GM18951 (cell line): ENCODE data around the gene ZNF598.
A peak's percentile ranks its signal among the peaks of the same experiment; 100 is the strongest.

Experiments used
- POLR2A ChIP-seq: IDR thresholded peaks from 4 replicates; pipeline ENCODE4 v1.6.1; 2011; ENCODE audit warnings: mild to moderate bottlenecking; ENCODE audit not compliant: insufficient read length, insufficient read depth; ENCODE audit errors: extremely low read depth
- in situ Hi-C: fragments of 300-500 bp; cut with MboI; formaldehyde crosslinking; loops from one replicate; pipeline ENCODE4 v1.12.0; 2022; ENCODE audit warnings: low sequenced_read_pairs, mixed read lengths, inconsistent platforms; ENCODE audit not compliant: unreplicated experiment

Gene ZNF598

DNA sequence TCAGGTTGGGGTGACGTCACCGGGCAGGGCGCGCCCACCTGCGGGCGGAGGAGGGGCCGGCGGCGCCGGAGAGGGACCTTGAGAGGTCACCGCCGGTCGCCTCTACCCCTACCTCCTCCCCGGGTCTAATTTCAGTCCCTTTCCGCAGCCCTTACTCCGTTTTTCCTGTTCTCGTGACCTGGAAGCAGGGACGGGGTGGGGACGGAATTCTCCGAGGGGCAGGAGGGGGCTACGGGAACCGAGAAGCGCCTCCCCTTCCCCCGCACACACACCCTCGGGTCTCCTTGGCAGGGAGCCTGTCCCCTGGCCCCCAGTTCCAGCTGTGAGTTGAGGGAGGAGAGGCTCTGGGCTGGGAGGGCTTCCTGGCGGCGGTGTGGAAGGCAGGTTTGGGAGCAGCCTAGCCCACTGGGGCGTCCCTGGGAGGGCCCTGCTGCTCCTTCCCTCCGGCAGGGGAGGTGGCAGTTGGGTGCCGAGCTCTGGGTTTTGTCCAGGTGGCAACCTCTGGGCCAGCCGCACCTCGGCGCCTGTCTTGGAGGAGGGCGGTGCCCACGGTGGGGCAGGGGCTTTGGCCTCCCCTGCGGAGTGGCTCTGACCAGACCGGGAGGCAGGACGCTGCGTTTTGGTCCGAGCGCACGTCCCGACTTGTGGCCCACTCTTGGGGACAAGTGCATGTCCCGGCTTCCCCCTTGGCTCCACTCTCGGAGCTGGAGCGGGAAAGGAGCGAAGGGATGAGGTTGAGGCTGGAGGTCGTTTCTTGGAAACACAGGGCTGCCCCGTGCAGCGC is 19.1 kb downstream of the ZNF598 start:
- in situ Hi-C loops, result no loop called here
- TF ChIP-seq POLR2A, result no peak

- TF ChIP-seq POLR2A, result no peak
- in situ Hi-C loops, result no loop called here
These were observed 19.6 kb downstream of the ZNF598 start for GRCh38 chr16:1990101-1990350.

- in situ Hi-C loops, result no loop called here
These were observed 20.2 kb downstream of the ZNF598 start, which contains the start of gene SYNGR3 for GRCh38 chr16:1989209-1990100. TSS of gene SYNGR3 (plus strand) at chr16:1989970. CDS start at chr16:1990103, 133 bp downstream.

DNA sequence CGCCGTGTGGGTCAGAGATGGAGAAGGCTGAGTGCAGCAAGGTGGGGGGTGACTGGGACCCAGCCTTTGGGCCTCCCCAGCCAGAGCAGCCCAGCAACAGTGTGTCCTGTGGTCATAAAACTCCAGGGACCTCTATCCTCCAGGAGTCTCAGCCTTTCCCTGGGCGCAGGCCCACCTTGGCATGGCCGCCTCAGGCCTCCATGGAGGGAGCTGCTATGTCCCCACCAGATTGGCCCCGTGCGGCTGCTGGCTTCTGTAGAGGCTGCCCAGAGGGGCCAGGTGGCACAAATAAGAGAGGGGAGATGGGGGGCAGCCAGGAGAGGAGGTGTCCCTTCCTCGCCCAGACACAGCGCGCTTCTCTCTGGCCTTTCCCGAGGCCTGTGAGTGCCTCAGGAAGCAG is 22.4 kb downstream of the ZNF598 start:
- in situ Hi-C loops, result no loop called here
- TF ChIP-seq POLR2A, result no peak

More at GRCh38 chr16:1989209-1990100, 20.2 kb downstream of the ZNF598 start, which contains the start of gene SYNGR3:
- TF ChIP-seq POLR2A, result no peak

GRCh38 chr16:1985466-1986150 is 24.0 kb downstream of the ZNF598 start:
- TF ChIP-seq POLR2A, result no peak
- in situ Hi-C loops, result no loop called here

DNA sequence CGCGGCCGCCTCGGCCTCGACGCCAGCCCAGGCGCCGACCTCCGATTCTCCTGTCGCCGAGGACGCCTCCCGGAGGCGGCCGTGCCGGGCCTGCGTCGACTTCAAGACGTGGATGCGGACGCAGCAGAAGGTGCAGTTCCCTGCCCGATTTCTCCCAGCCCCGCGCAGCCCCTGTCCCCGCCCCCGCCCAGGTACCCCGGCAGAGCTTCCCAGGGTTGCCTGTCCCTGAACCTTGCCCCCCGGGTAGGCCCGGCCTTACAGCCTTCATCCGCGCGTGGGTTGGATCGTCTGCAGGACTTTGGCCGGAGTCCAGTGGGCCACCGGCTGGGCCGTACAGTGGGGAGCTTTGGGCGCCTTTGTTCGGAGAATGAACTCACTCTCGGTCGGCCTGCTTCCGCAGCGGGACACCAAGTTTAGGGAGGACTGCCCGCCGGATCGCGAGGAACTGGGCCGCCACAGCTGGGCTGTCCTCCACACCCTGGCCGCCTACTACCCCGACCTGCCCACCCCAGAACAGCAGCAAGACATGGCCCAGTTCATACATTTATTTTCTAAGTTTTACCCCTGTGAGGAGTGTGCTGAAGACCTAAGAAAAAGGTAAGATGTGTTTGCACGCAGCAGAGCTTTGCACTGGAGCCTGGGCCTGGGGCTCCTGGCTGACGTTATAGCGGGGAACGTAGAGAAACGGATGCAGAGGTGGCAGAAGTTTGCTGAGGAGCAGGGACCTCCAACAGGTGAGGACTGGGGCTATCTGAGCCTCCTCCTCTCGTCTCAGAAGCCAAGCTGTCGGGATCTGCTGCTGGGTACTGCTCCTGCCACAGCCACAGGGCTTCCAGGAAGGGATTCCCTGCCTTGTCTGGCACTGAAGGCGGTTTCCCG is 25.0 kb downstream of the ZNF598 start:
- no peak for TF ChIP-seq POLR2A
- in situ Hi-C loops, result no loop called here

DNA sequence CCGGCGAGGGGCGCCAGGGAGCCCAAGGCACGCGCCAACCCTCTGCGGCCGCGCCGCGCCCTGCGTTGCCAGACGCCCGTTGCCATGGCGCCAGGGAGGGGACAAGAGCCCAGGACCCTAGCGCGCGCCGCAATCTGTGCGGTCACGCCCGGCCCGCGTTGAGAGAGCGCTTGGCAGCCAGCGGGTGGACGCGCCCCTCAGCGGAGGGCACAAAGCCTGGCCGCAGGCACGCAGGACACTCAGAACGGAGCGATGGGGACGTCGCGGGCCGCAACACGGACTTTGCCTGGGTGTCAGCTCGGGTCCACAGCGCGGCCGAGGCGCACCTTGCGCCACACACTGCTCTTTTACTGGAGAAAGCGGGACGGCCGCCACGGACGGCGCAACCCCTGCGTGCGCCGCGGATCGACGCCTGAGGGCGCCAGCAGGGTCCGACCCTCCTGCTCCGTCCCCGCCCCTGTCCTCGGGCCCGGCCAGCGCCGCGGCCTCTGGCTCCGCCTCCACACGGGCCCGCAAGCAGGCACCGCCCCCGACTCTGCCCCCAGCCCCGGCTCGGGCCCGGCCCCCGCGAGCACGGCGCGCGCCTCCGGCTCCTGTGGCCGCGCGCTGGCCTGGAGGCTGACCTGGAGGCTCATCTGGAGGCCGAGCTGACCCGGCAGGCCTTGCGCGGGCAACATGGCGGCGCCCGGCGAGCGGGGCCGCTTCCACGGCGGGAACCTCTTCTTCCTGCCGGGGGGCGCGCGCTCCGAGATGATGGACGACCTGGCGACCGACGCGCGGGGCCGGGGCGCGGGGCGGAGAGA is 25.9 kb downstream of the ZNF598 start, which contains the start of gene GFER:
Gene GFER (plus strand): TSS at position 650 of the 803 bp plus-strand sequence. CDS start 26 bp downstream, at position 676.
- in situ Hi-C loops, result no loop called here
- peak; percentile 94 for TF ChIP-seq POLR2A

- no peak for TF ChIP-seq POLR2A
- in situ Hi-C loops, result no loop called here
These were observed 26.6 kb downstream of the ZNF598 start for GRCh38 chr16:1982991-1983543.

- no peak for TF ChIP-seq POLR2A
- in situ Hi-C loops, result no loop called here
These were observed 27.6 kb downstream of the ZNF598 start for GRCh38 chr16:1982013-1982433.

DNA sequence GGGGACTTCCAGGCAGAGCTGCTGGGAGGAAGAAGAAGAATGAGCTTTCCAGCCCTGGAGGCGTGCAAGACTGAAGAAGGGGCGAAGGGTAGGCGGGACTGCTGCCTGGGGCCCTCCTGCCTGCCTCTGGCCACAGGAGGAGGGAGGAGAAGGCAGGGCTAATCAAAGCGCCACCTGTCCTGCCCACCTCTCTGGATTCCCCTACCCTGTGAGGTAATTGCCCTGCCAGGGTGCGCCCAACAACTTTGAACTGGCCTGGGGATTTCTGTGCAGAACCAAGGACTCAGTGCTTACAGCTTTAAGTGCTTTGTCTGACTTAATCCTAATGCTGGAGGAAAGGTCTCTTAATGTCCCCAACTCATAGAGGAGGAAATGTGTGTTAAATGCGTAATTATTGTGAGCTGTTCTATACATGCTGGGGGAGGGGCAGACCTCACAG is 28.2 kb downstream of the ZNF598 start, which contains the start of gene NOXO1:
Gene NOXO1 (minus strand): TSS at position 72 of the 439 bp plus-strand sequence. CDS start 290 bp downstream, outside the sequence.
- in situ Hi-C loops, result no loop called here

DNA sequence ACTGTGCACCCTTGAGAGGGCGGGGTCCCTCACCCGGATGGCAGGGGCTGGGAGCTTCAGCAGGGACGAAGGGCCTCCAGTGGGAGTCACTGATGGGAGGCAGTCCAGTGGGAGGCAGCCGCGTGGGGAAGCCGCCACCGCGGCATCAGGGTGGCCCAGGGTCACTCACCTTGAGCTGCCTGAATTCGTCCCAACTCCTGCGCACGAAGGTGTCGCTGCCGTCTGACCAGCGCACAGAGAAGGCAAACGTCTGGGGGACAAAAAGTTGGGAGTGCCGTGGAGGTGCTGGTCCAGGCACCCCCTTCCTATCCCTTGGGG is 28.9 kb downstream of the ZNF598 start:
- TF ChIP-seq POLR2A, result no peak

More for the DNA sequence above, 28.2 kb downstream of the ZNF598 start, which contains the start of gene NOXO1:
- TF ChIP-seq POLR2A, result no peak

DNA sequence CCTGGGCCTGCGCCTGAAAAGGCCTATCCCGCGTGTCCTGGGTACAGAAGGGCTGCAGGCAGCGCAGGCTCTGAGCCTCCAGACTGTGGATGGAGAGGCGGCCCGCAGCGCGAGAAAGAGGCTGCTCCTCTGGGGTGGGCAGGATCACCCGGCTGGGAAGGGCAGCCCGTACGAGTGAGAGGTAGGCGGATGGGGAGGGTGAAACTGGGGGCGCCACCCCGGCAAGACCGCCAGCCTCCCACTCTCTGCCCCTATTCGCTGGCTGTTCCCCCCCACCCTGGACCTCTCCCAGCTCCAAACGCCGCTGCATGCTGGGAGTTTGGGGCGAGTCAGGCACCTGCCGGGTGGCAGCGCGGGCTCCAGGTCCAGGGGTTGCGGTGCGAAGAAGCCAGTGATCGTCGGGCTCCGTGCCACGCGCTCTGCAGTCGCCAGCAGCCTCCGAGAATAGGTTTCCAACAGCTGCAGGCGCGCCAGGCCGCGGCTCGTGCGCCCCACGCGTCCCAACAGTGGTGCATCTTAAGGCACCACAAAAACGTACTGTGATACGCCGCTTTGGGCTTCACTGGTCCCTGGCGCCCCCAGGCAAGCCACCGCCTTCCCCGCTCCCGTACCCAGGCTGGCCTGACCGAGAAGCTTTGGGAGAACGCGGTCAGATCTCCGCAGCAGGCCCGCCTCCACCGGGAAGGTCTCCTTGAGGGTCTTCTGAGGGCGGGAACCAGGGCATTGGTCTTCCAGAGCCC is 29.4 kb downstream of the ZNF598 start:
- in situ Hi-C loops, result no loop called here
- TF ChIP-seq POLR2A, result no peak

More for the DNA sequence above, 28.9 kb downstream of the ZNF598 start:
- in situ Hi-C loops, result no loop called here
